HL-60/S4 (cell line): ENCODE measurements around the gene NPIPB9.
"Not testable (repeated sequence)": the region's sequence is repeated elsewhere in the genome, so short reads cannot be mapped to it uniquely, and the experiment has no call there.

Experiments used
- in situ Hi-C: fragments of 300-500 bp; cut with MboI; formaldehyde crosslinking; loops from 2 replicates; pipeline ENCODE4 v1.14.3; 2022; ENCODE audit warnings: low sequenced_read_pairs

The NPIPB9 gene

DNA sequence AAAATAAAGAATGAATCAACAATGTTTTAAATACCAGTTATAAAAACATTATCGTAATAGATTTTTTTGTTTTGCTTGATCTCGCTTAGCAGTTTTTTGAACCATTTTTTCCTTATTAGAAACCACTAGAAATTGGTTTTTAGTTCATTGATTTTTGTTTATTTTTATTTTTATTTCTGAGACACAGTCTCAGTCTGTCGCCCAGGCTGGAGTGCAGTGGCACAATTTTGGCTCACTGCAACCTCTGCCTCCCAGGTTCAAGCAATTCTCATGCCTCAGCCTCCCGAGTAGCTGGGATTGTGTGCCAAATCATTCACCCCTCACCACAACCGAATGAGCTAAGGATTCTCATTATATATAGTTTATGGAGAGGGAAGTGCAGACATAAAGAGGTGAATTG lies at the start of gene NPIPB9:
NPIPB9 (plus strand) TSS at position 301 of the 400 bp plus-strand sequence.
- in situ Hi-C loops, result not testable (repeated sequence)

- in situ Hi-C loops, result not testable (repeated sequence)
These were observed 47.3 kb upstream of the NPIPB9 start for GRCh38 chr16:28704246-28704645.

GRCh38 chr16:28711220-28712083 lies 40.1 kb upstream of the NPIPB9 start, which contains the start of gene EIF3C:
TSS of gene EIF3C (plus strand) at chr16:28711464. CDS start at chr16:28711687, 223 bp downstream.
- in situ Hi-C loops, result not testable (repeated sequence)

DNA sequence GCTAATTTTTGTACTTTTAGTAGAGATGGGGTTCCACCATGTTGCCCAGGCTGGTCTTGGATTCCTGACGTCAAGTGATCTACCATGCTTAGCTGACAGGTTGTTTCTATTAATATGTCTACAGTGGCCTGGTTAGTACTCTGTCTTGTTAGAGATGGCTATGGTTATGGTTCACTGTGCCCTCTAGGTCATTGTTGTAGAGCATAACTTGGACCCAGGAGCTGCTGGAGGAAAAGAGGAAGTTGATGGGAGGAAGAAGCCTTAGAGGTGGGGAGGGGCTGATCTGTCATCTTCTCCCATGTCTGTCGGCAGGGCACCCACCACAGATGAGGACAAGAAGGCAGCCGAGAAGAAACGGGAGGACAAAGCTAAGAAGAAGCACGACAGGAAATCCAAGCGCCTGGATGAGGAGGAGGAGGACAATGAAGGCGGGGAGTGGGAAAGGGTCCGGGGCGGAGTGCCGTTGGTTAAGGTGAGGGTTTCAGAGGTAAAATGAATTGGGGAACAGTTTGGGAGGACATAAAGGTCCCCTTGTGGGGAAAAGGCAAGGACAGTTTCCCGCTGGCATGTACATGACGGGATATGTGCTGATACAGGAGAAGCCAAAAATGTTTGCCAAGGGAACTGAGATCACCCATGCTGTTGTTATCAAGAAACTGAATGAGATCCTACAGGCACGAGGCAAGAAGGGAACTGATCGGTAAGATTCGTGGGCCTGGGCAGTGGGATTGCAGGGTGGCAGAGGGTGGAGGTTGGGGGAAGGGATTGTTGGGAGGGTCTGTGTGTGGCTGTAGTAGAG lies 28.5 kb upstream of the NPIPB9 start:
- in situ Hi-C loops, result not testable (repeated sequence)

GRCh38 chr16:28731253-28731652 lies 20.3 kb upstream of the NPIPB9 start:
- in situ Hi-C loops, result not testable (repeated sequence)

GRCh38 chr16:28732455-28733124 lies 19.0 kb upstream of the NPIPB9 start:
- in situ Hi-C loops, result not testable (repeated sequence)

DNA sequence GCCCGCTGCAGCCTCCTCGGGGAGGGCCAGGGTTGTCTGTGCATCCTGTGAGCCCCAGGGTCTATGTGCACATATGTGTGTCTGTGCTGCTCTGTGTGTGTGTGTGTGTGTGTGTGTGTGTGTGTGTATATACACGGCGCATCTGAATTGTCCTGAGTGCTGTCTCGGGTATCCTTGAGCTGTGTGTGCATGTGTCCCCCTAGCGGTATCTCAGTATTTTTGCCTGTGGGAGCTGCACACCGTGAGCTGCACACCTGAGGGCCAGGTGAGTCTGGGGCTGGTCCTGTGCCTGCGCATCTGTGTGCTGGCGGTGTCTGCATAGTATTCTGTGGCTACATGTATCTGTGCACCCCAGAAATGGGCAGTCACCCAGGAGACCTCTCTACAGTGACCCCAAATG lies 11.8 kb upstream of the NPIPB9 start:
- in situ Hi-C loops, result not testable (repeated sequence)

GRCh38 chr16:28740631-28741030 lies 11.0 kb upstream of the NPIPB9 start:
- in situ Hi-C loops, result not testable (repeated sequence)

DNA sequence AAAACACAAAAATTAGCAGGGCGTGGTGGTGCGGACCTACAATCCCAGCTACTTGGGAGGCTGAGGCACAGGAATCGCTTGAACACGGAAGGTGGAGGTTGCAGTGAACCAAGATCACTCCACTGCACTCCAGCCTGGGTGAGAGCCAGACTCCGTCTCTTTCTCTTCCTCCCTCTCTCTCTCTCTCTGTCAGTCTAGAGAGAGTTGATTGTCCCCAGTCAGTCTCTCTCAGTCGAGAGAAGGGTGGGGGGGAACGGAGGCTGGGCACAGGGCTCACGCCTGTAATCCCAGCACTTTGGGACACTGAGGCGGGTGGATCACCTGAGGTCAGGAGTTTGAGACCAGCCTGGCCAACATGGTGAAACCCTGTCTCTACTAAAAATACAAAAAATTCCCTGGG lies 10.3 kb upstream of the NPIPB9 start:
- in situ Hi-C loops, result not testable (repeated sequence)

DNA sequence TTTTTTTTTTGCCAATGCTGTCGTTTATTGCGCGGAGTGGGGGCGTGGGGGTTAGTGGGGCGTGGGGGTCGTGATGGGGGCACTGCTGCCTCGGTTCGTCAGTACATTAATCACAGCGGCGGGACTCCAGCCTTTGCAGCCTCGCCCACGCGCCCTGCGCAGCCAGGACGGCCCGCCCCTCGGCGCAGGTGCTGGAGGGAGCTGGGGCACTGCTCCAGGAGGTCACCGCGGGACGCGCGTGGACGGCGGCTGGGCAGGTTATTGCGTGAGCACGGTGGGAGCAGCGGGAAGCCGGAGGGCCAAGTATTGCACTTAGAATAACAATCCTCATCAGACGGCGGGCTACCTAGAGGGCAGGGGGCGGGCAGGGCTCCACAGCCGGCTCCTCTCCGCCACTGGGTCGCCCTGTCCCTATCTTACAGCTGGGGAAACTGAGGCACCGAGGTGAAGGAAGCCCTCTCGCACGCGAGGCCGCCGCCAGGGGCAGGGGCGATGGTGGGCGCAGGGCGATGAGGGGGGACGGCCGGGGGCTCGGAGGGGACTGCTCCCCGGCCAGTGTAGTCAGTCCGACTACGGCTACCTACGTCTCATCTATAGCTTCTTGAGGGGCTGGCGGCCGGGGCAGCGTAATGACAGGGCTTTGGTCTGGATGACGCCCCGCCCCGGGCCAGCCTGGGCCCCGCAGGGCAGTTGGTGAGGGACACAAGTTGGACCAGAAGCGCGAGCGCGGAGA lies 4.8 kb upstream of the NPIPB9 start:
- in situ Hi-C loops, result not testable (repeated sequence)

DNA sequence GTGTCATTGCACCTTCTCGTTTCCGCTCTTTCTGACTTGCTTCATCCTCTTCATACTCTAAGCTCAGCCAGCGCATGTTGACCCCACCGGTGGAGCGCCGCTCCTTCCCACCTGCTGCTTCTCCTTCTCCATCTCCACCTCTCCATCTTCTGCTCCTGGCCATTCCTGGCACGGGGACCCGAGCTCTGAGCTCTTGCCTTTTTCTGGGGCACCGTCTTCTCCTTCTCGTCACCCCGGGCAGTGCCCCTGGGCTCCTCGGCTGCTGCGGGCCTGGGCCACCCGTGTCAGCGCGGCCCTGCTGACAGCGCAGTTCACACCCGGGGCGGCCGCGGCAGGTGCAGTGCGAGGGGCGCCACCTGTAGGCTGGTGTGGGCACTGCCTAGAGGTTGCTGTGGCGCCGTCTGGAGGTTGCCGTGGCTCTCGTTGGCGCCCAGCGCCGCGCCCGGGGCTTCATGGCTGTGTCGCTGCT lies 1.6 kb upstream of the NPIPB9 start:
- in situ Hi-C loops, result not testable (repeated sequence)

DNA sequence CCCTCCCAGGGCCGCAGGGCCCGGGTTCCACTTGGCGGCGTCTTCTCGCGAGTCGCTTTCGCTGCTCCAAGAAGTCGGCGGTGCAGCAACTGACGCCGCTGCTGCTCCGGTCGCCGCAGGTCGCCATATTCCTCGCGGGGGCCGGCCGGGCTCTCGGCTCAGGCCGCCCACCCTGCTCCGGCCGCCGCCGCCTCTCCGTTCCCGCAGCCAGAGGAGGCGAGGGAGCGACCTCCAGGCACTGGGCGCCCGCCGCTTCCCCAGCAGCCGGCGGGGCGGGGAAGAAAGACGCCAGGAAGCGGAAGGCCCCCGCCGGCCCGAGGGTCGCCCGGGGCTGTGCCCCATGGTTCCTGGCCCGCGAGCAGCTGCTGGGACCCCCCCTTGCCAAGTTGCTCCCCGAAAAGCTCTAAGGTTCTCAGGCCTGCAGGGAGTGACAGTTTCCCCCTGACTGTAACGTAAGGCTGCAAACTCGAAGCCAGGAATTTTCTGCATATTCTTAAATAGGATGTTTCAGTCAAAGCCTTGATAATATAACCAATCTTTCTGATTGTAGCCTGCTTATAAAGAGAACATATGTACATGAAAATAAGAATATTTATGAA lies 1.0 kb upstream of the NPIPB9 start:
- in situ Hi-C loops, result not testable (repeated sequence)

DNA sequence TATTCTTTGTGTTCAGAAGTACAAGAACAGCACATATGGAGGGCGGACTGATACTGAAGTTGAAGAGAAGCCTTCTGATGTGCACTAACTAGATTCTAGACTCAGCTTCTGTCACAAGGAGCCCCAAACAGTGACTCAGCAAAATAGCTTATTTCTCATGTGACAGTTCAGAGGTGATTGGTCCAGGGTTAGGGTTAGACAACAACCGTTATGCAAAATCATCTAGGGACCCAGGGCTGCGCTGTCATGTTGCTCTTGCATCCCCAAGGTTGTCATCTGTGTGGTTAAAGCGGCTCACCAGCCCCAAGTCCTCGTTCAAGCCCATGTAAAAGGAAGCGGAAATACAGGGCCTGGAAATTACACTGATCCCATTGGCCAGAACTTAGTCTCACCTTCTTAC lies 30.1 kb downstream of the NPIPB9 start:
- in situ Hi-C loops, result not testable (repeated sequence)

DNA sequence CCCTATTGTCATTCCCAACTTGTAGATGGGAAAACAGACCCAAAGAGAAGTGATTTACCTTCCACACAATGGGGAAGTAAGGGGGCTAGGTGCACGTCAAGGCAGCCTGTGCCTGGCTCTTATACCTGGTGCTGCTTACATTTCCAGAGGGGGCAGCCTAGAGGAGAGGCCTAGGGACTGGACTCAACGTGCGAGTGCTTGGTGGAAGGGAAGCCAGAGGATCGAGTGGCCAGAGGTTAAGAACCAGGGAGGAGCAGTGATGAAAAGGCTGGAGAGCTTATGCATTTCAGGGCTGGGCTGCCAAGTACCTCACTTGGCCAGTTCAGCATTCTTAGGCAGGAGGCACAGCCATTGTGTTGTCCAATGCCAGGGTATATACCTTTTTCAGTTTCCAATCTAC lies 30.8 kb downstream of the NPIPB9 start:
- in situ Hi-C loops, result not testable (repeated sequence)

- in situ Hi-C loops, result not testable (repeated sequence)
These were observed 50.8 kb downstream of the NPIPB9 start for GRCh38 chr16:28802235-28803019.

DNA sequence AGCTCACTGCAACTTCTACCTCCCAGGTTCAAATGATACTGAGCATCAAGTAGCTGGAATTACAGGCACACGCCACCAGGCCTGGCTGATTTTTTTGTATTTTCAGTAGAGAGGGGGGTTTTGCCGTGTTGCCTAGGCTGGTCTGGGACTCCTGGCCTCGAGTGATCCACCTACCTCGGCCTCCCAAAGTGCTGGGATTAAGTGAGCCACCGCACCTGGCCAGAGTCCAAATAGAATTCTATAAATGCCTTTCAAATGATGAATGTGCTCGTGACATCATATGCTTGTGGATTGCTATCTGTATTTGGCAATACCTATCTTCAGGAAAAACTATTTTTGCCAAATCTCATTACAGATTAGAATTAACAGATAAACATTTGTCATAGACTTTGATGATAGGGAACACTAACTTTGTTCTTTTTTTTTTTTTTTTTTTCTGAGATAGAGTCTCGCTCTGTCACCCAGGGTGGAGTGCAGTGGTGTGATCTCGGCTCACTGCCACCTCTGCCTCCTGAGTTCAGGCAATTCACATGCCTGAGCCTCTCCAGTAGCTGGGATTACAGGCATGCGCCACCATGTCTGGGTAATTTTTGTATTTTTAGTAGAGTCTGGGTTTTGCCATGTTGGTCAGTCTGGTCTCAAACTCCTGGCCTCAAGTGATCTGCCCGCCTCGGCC lies 56.0 kb downstream of the NPIPB9 start:
- in situ Hi-C loops, result not testable (repeated sequence)

- in situ Hi-C loops, result no loop called here
These were observed 68.4 kb downstream of the NPIPB9 start for GRCh38 chr16:28820016-28820415.

GRCh38 chr16:28820546-28820945 lies 69.0 kb downstream of the NPIPB9 start:
- in situ Hi-C loops, result not testable (repeated sequence)
